GM20431 (cell line): Measurements from ENCODE around the gene TMCC3.

Experiments used
- in situ Hi-C: fragments of 300-500 bp; cut with MseI, MboI; formaldehyde crosslinking; loops from one replicate; pipeline ENCODE4 v1.15.0; 2020; ENCODE audit warnings: low sequenced_read_pairs; ENCODE audit not compliant: unreplicated experiment

The TMCC3 gene

GRCh38 chr12:94674835-94675234 is 24.5 kb upstream of the TMCC3 start:
- in situ Hi-C loops: no loop called here

- in situ Hi-C loops: no loop called here
These were observed 23.7 kb upstream of the TMCC3 start for GRCh38 chr12:94674051-94674451.

- in situ Hi-C loops: no loop called here
These were observed 23.1 kb upstream of the TMCC3 start for GRCh38 chr12:94673496-94673895.

GRCh38 chr12:94671917-94672316 is 21.6 kb upstream of the TMCC3 start:
- in situ Hi-C loops: no loop called here

- in situ Hi-C loops: no loop called here
These were observed 20.5 kb upstream of the TMCC3 start for GRCh38 chr12:94670898-94671297.

GRCh38 chr12:94670075-94670474 is 19.7 kb upstream of the TMCC3 start:
- in situ Hi-C loops: no loop called here

- in situ Hi-C loops: no loop called here
These were observed 16.7 kb upstream of the TMCC3 start for GRCh38 chr12:94667031-94667540.

GRCh38 chr12:94666158-94666557 is 15.8 kb upstream of the TMCC3 start:
- in situ Hi-C loops: no loop called here

- in situ Hi-C loops: no loop called here
These were observed 13.3 kb upstream of the TMCC3 start for GRCh38 chr12:94663702-94664101.

GRCh38 chr12:94663071-94663470 is 12.7 kb upstream of the TMCC3 start:
- in situ Hi-C loops: no loop called here

- in situ Hi-C loops: no loop called here
These were observed 10.1 kb upstream of the TMCC3 start for GRCh38 chr12:94660436-94660835.

- in situ Hi-C loops: no loop called here
These were observed 9.1 kb upstream of the TMCC3 start for GRCh38 chr12:94659346-94659930.

GRCh38 chr12:94658931-94659330 is 8.6 kb upstream of the TMCC3 start:
- in situ Hi-C loops: no loop called here

GRCh38 chr12:94656556-94656955 is 6.2 kb upstream of the TMCC3 start:
- in situ Hi-C loops: no loop called here

GRCh38 chr12:94649349-94650142 is 811 bp downstream of the TMCC3 start:
- in situ Hi-C loops: no loop called here

- in situ Hi-C loops: no loop called here
These were observed 1.8 kb downstream of the TMCC3 start for GRCh38 chr12:94648578-94648977.

GRCh38 chr12:94644141-94644979 is 6.0 kb downstream of the TMCC3 start:
- in situ Hi-C loops: no loop called here

- in situ Hi-C loops: no loop called here
These were observed 6.8 kb downstream of the TMCC3 start for GRCh38 chr12:94643606-94644005.

GRCh38 chr12:94641283-94641682 is 9.1 kb downstream of the TMCC3 start:
- in situ Hi-C loops: no loop called here

GRCh38 chr12:94640134-94640928 is 10.0 kb downstream of the TMCC3 start:
- in situ Hi-C loops: no loop called here
